GM12872 (cell line): ENCODE measurements around the gene CDC42BPB.

ENCODE experiments used
- TF ChIP-seq, protein P1 (sequence below): IDR thresholded peaks from 3 replicates; pipeline ENCODE4 v1.5.1; 2011; ENCODE audit warnings: low read depth, mild to moderate bottlenecking, low read length, moderate library complexity; ENCODE audit not compliant: insufficient read depth

Gene CDC42BPB

DNA sequence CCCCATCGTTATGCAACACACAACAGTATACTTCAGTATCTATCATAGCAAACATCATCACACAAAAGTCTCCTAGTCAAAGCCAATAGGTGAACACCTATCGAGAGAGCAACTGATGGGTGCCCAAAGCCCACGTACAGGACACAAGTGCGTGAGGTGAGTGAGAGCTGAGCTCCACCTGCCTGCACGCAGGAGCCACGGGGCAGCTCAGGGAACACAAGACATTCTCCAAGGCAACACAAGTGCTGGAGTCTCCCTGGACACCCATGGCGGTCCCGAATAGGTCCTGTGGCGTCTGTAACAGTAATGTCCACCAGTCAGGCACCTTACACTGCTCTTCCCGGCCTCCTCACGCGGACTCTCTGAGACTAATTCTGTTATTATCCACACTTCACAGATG is 44.3 kb downstream of the CDC42BPB start:
- TF ChIP-seq, protein P1, sequence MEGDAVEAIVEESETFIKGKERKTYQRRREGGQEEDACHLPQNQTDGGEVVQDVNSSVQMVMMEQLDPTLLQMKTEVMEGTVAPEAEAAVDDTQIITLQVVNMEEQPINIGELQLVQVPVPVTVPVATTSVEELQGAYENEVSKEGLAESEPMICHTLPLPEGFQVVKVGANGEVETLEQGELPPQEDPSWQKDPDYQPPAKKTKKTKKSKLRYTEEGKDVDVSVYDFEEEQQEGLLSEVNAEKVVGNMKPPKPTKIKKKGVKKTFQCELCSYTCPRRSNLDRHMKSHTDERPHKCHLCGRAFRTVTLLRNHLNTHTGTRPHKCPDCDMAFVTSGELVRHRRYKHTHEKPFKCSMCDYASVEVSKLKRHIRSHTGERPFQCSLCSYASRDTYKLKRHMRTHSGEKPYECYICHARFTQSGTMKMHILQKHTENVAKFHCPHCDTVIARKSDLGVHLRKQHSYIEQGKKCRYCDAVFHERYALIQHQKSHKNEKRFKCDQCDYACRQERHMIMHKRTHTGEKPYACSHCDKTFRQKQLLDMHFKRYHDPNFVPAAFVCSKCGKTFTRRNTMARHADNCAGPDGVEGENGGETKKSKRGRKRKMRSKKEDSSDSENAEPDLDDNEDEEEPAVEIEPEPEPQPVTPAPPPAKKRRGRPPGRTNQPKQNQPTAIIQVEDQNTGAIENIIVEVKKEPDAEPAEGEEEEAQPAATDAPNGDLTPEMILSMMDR, result no peak

DNA sequence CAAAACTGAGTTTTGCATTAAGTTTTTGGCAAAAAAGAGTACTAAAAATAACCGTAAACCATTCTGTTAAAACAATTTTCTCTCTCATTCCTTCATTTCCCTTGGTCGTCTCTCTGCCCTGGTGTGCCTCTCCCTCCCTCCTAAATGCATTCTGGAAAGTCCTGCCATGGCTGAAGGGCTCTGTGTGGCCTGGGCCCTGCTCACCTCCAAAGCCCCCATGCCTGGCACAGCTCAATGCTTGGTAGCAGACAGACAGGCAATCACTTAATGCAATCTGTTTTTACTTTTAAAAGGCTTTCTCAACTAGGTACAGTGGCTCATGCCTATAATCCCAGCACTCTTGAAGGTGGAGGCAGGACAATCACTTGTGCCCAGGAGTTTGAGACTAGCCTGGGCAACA is 47.8 kb downstream of the CDC42BPB start:
- TF ChIP-seq, protein P1, result no peak

GRCh38 chr14:103008768-103009357 is 48.5 kb downstream of the CDC42BPB start:
- TF ChIP-seq, protein P1, result no peak

- TF ChIP-seq, protein P1, result no peak
These were observed 49.2 kb downstream of the CDC42BPB start for GRCh38 chr14:103008126-103008525.

GRCh38 chr14:103007555-103007954 is 49.8 kb downstream of the CDC42BPB start:
- TF ChIP-seq, protein P1, result no peak

GRCh38 chr14:103006991-103007520 is 50.3 kb downstream of the CDC42BPB start:
- TF ChIP-seq, protein P1, result no peak

DNA sequence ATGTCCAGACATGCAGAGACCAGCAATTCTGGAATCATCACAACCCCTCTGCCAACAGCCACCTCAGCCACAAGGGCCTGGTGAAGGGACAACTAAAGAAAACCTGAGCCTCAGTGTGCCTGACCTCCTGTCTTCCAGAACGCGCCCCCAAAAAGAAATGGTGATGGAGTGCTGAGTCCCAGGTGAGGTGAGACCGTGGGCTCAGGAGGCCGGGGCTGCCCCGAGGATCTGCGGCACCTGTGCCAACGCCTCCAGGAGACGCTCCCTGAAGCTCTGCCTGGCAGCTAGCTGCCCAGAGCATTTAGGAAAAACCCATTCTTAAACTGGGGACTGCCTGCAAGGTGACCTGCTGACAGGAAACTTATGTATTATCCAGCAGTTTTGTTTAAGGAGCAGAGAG is 51.2 kb downstream of the CDC42BPB start:
- TF ChIP-seq, protein P1, result no peak

- TF ChIP-seq, protein P1, result no peak
These were observed 53.5 kb downstream of the CDC42BPB start for GRCh38 chr14:103003850-103004249.
